Measurements from ENCODE around the gene IL6. TPM values are rescaled to one million over a fixed set of nuclear protein-coding genes. Genes with fewer than 3 reads are reported as not detected.

Gene IL6
- total and polyA plus RNA-seq, 9 of the 15 experiments (the other 6 are each of a cell fraction or from before 2014, with no cell fraction given) = 0.76 to 2.9 (median 1.5) TPM

DNA sequence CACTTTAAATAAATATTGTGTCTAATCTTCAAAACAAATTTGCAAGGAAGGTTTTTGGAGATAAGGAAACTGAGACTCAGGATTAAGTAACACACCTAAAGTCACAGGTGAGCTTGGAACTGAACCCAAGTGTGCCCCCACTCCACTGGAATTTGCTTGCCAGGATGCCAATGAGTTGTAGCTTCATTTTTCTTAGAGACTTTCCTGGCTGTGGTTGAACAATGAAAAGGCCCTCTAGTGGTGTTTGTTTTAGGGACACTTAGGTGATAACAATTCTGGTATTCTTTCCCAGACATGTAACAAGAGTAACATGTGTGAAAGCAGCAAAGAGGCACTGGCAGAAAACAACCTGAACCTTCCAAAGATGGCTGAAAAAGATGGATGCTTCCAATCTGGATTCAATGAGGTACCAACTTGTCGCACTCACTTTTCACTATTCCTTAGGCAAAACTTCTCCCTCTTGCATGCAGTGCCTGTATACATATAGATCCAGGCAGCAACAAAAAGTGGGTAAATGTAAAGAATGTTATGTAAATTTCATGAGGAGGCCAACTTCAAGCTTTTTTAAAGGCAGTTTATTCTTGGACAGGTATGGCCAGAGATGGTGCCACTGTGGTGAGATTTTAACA is 1.5 kb downstream of the IL6 start:
- H3K9ac ChIP-seq (ENCODE audit: insufficient read depth in 1 of 2, low read depth in 2 of 2, low read length in 2 of 2) = no peak overlapping the region
- no peak overlapping the region for H3K4me3 ChIP-seq
- peaks cover 16 to 46% of the 10 kb centered on the region in 2 experiments for H3K4me1 ChIP-seq (replicated peaks in 1 of 2; ENCODE audit: control insufficient read depth in 2 of 2, insufficient read depth in 2 of 2, low read length in 2 of 2)
- H3K27ac ChIP-seq (ENCODE audit: extremely low read depth, low read depth, low read length) = no peak overlapping the region
- BruUV-seq (replicated peaks) = no TSS peak
- H3K9me3 ChIP-seq (replicated peaks; ENCODE audit: control insufficient read depth, insufficient read depth, low read depth, low read length) = no peaks in the 10 kb centered on the region
- H4K20me1 ChIP-seq (replicated peaks; ENCODE audit: control insufficient read depth, insufficient read depth, low read length) = no peaks in the 10 kb centered on the region
- no peaks in the 10 kb centered on the region for H3K27me3 ChIP-seq (ENCODE audit: control insufficient read depth in 2 of 2, insufficient read depth in 2 of 2, low read length in 2 of 2)
- no peaks in the 10 kb centered on the region for H3K36me3 ChIP-seq (ENCODE audit: control insufficient read depth, insufficient read depth, low read length)
- peak; percentile 41 to 63 (median 45) for DNase-seq (ENCODE audit: extremely low read depth in 1 of 4, low spot score in 3 of 4)
- no peaks in the 10 kb centered on the region for H3K9me1 ChIP-seq (ENCODE audit: control insufficient read depth, insufficient read depth, low read length)
- POLR2A ChIA-PET = interaction anchor here (0.6 to 2.7 kb wide), 5 partner anchors 11 to 166 kb away, joined by 3 to 11 read pairs (median 4); no protein-coding TSS in a partner anchor
- peak overlapping the region; percentile 75; the same call in 1 of the 2 replicates for H3K4me2 ChIP-seq (ENCODE audit: insufficient read depth, low read length)
- 67% methylated on average over 1 of the region's 1 CpG for WGBS (ENCODE audit: insufficient coverage, low coverage, missing lambda C conversion rate)
- peaks cover 2% of the 10 kb centered on the region; the same call in 1 of the 3 replicates for H3K79me2 ChIP-seq (ENCODE audit: control insufficient read depth, insufficient read depth, low read length)
- CTCF ChIA-PET (ENCODE audit: low intra/inter-chr PET ratio) = interaction anchor here (0.6 to 3.4 kb wide), 6 partner anchors 54 to 327 kb away, joined by 3 to 18 read pairs (median 4); no protein-coding TSS in a partner anchor
- intact Hi-C loops (cut with micrococcal nuclease) (loop anchor here (5.0 kb wide), 3 partner anchors 46 to 344 kb away; no protein-coding TSS in a partner anchor), in situ Hi-C loops (cut with MboI) (loop anchor here (25.0 kb wide), 1 partner anchor 616 kb away; no protein-coding TSS in a partner anchor)
- no peak overlapping the region; the same call in 1 of the 2 replicates for H2AFZ ChIP-seq (ENCODE audit: low read depth, low read length)
- peak; percentile 69 for FAIRE-seq
- ATAC-seq = peak; percentile 43
- TF ChIP-seq ETV5 (CRISPR knock-in tag; IDR thresholded peaks at IDR 0.05; ENCODE audit: low read depth) (no peak), RB1 (IDR thresholded peaks at IDR 0.05; ENCODE audit: low read depth) (no peak), SMAD4 (CRISPR knock-in tag; conservative IDR thresholded peaks at IDR 0.05) (0 out of 2 replicates have a peak, but pooled peaks have one; percentile 12), ID3 (CRISPR knock-in tag; IDR thresholded peaks at IDR 0.05) (no peak), ID3 (tag; IDR thresholded peaks at IDR 0.05) (no peak), YY1 (IDR thresholded peaks at IDR 0.05; ENCODE audit: borderline replicate concordance in 1 of 3, control insufficient read depth in 1 of 3, extremely low read depth in 1 of 3, insufficient read depth in 3 of 3, insufficient read length in 1 of 3, insufficient replicate concordance in 2 of 3, low read depth in 1 of 3, low read length in 2 of 3) (no peak), DEAF1 (CRISPR knock-in tag; IDR thresholded peaks at IDR 0.05) (peak; percentile 41; the same call in 1 of the 2 replicates), DDX20 (tag; IDR thresholded peaks at IDR 0.05; ENCODE audit: low read depth) (no peak), ATF3 (IDR thresholded peaks at IDR 0.05) (no peak), ATF3 (CRISPR knock-in tag; conservative IDR thresholded peaks at IDR 0.05) (no peak), SP1 (CRISPR knock-in tag; IDR thresholded peaks at IDR 0.05) (no peak), TCF7 (IDR thresholded peaks at IDR 0.05; ENCODE audit: borderline replicate concordance) (no peak), ZNF780A (CRISPR knock-in tag; IDR thresholded peaks at IDR 0.05) (no peak), MED1 (CRISPR knock-in tag; IDR thresholded peaks at IDR 0.05; ENCODE audit: borderline replicate concordance) (no peak), SMC3 (conservative IDR thresholded peaks at IDR 0.05; ENCODE audit: insufficient read depth, low read depth, low read length) (peak; percentile 60; the same call in 1 of the 2 replicates)
- TF ChIP-seq, protein P1, sequence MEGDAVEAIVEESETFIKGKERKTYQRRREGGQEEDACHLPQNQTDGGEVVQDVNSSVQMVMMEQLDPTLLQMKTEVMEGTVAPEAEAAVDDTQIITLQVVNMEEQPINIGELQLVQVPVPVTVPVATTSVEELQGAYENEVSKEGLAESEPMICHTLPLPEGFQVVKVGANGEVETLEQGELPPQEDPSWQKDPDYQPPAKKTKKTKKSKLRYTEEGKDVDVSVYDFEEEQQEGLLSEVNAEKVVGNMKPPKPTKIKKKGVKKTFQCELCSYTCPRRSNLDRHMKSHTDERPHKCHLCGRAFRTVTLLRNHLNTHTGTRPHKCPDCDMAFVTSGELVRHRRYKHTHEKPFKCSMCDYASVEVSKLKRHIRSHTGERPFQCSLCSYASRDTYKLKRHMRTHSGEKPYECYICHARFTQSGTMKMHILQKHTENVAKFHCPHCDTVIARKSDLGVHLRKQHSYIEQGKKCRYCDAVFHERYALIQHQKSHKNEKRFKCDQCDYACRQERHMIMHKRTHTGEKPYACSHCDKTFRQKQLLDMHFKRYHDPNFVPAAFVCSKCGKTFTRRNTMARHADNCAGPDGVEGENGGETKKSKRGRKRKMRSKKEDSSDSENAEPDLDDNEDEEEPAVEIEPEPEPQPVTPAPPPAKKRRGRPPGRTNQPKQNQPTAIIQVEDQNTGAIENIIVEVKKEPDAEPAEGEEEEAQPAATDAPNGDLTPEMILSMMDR (IDR thresholded peaks at IDR 0.05 in 2 of 3, conservative IDR thresholded peaks at IDR 0.05 in 1 of 3; ENCODE audit: insufficient read depth in 2 of 3, low read depth in 1 of 3, low read length in 3 of 3) = peak; percentile 67 to 72 (median 69)
